IMR-90 (cell line): ENCODE results near the gene LRSAM1. TPM values are rescaled to one million over a fixed set of nuclear protein-coding genes. Genes with fewer than 3 reads are reported as not detected.

ENCODE experiments used
- ATAC-seq: fragments of 200-7000 bp; cut with Tn5 transposase; 2 replicates; pipeline ENCODE4 v1.9.1; 2020; ENCODE audit warnings: low read depth, mild to moderate bottlenecking, moderate library complexity
- BruUV-seq: library from RNA; stranded (reverse); fragments of 400-500 nt; replicated peaks from 2 replicates; lab custom pipeline; 2021; lab: Mats Ljungman, UMichigan
- CTCF ChIA-PET: fragments of 300-600 bp; formaldehyde crosslinking; extraction: SDS; loops from one replicate; lab custom pipeline; 2021; ENCODE audit warnings: antibody characterized with exemption; lab: Yijun Ruan, JAX
- POLR2A ChIA-PET: fragments of 300-600 bp; sonication (Branson Sonifier 250); formaldehyde crosslinking; loops from one replicate; lab custom pipeline; 2022; ENCODE audit warnings: antibody characterized with exemption; ENCODE audit not compliant: unreplicated experiment; lab: Charles Lee
- DNase-seq: peaks from one replicate; pipeline ENCODE4 v3.0.0; 2013
- H2AFZ ChIP-seq: replicated peaks from 2 replicates; pipeline ENCODE3; 2013; ENCODE audit warnings: low read length, mild to moderate bottlenecking; ENCODE audit not compliant: poor library complexity
- H2AK5ac ChIP-seq: 2 replicates; pipeline ENCODE4 v1.6.1; 2013; ENCODE audit warnings: low read depth, low read length, inconsistent platforms
- H2AK9ac ChIP-seq: replicated peaks from 2 replicates; pipeline ENCODE3; 2013; ENCODE audit warnings: mild to moderate bottlenecking, low read depth, low read length, moderate library complexity; ENCODE audit not compliant: poor library complexity
- H2BK120ac ChIP-seq: 2 replicates; pipeline ENCODE4 v1.6.1; 2013; ENCODE audit warnings: low read depth, low read length, inconsistent platforms
- H2BK15ac ChIP-seq: 3 replicates; pipeline ENCODE4 v1.6.1; 2013; ENCODE audit warnings: low read depth, low read length, inconsistent platforms
- H2BK20ac ChIP-seq: 2 replicates; pipeline ENCODE4 v1.6.1; 2013; ENCODE audit warnings: low read depth, mild to moderate bottlenecking, inconsistent platforms, low read length, moderate library complexity
- H2BK5ac ChIP-seq: 2 replicates; pipeline ENCODE4 v1.6.1; 2013; ENCODE audit warnings: mild to moderate bottlenecking, low read depth, low read length, inconsistent platforms; ENCODE audit not compliant: poor library complexity, severe bottlenecking
- H3K14ac ChIP-seq: replicated peaks from 2 replicates; pipeline ENCODE4 v1.6.1; 2013; ENCODE audit warnings: low read depth, low read length, inconsistent platforms
- H3K18ac ChIP-seq: 2 replicates; pipeline ENCODE4 v1.6.1; 2013; ENCODE audit warnings: low read depth, low read length, control low read depth
- H3K23ac ChIP-seq: 2 replicates; pipeline ENCODE4 v1.6.1; 2013; ENCODE audit warnings: low read depth, low read length, inconsistent platforms
- H3K27ac ChIP-seq: 2 replicates; pipeline ENCODE4 v1.5.1; 2013; ENCODE audit warnings: mild to moderate bottlenecking, control low read depth, low read length; ENCODE audit not compliant: insufficient read depth
- H3K27me3 ChIP-seq: 2 replicates; pipeline ENCODE4 v1.6.1; 2013; ENCODE audit warnings: low read length; ENCODE audit not compliant: control insufficient read depth, insufficient read depth
- H3K36me3 ChIP-seq: 2 replicates; pipeline ENCODE4 v1.6.1; 2013; ENCODE audit warnings: low read length, mixed read lengths; ENCODE audit not compliant: control insufficient read depth, insufficient read depth
- H3K4ac ChIP-seq: 2 replicates; pipeline ENCODE4 v1.6.1; 2013; ENCODE audit warnings: low read depth, low read length, inconsistent platforms
- H3K4me1 ChIP-seq: 2 replicates; pipeline ENCODE4 v1.6.1; 2013; ENCODE audit warnings: low read length, mixed read lengths; ENCODE audit not compliant: control insufficient read depth, insufficient read depth
- H3K4me2 ChIP-seq: 2 replicates; pipeline ENCODE4 v1.6.1; 2013; ENCODE audit warnings: low read depth, mild to moderate bottlenecking, control low read depth, low read length, moderate library complexity
- H3K4me3 ChIP-seq: 2 replicates; pipeline ENCODE4 v1.5.1; 2013; ENCODE audit warnings: low read depth, mild to moderate bottlenecking, control low read depth, low read length, moderate library complexity; ENCODE audit not compliant: insufficient read depth
- H3K56ac ChIP-seq: 2 replicates; pipeline ENCODE4 v1.6.1; 2013; ENCODE audit warnings: low read length, inconsistent platforms; ENCODE audit not compliant: insufficient read depth; ENCODE audit errors: extremely low read depth
- H3K79me1 ChIP-seq, 2 experiments: 2 replicates each; pipeline ENCODE4 v1.6.1; 2013; ENCODE audit warnings: low read length in 2 of 2, inconsistent platforms in 1 of 2, low read depth in 1 of 2
- H3K9ac ChIP-seq: 2 replicates; pipeline ENCODE4 v1.6.1; 2013; ENCODE audit warnings: low read depth, low read length, control low read depth
- H3K9me1 ChIP-seq: 2 replicates; pipeline ENCODE4 v1.6.1; 2013; ENCODE audit warnings: low read length, inconsistent platforms; ENCODE audit not compliant: insufficient read depth
- H3K9me3 ChIP-seq: 2 replicates; pipeline ENCODE4 v1.6.1; 2013; ENCODE audit warnings: low read length; ENCODE audit not compliant: control insufficient read depth, insufficient read depth
- H4K20me1 ChIP-seq: 2 replicates; pipeline ENCODE4 v1.6.1; 2013; ENCODE audit warnings: low read length, inconsistent platforms; ENCODE audit not compliant: insufficient read depth
- H4K5ac ChIP-seq: 2 replicates; pipeline ENCODE4 v1.6.1; 2013; ENCODE audit warnings: mild to moderate bottlenecking, low read depth, low read length, control low read depth
- H4K8ac ChIP-seq, 2 experiments: 2 replicates each; pipeline ENCODE4 v1.6.1; 2013; ENCODE audit warnings: low read depth in 2 of 2, low read length in 2 of 2, control low read depth in 1 of 2, inconsistent platforms in 1 of 2
- H4K91ac ChIP-seq: 2 replicates; pipeline ENCODE4 v1.6.1; 2013; ENCODE audit warnings: low read depth, low read length, inconsistent platforms; ENCODE audit not compliant: insufficient read depth
- CTCF ChIP-seq: conservative IDR thresholded peaks from 2 replicates; pipeline ENCODE4 v1.5.1; 2012; ENCODE audit warnings: mild to moderate bottlenecking, low read depth, low read length, improper control_type of control experiment
- RAD21 ChIP-seq: IDR thresholded peaks from 2 replicates; pipeline ENCODE4 v1.6.1; 2012; ENCODE audit warnings: low read length, improper control_type of control experiment
- USF2 ChIP-seq: fragments of 150-350 bp; IDR thresholded peaks from 2 replicates; pipeline ENCODE4 v1.6.1; 2017; ENCODE audit warnings: mild to moderate bottlenecking, antibody characterized with exemption, low read length, low read depth
- WGBS, 2 experiments: methylation state at CpG; one replicate each; pipeline versions ENCODE4 v1.1.5 to v1.1.7; 2013; ENCODE audit warnings: missing lambda C conversion rate in 2 of 2; ENCODE audit not compliant: insufficient read length in 1 of 2; ENCODE audit errors: extremely low coverage in 2 of 2; 5-methylcytosine and 5-hydroxymethylcytosine counted together
- dilution Hi-C: fragments of 300-500 bp; cut with HindIII; formaldehyde crosslinking; loops from one replicate; pipeline ENCODE4 v1.14.3; 2018; ENCODE audit warnings: low sequenced_read_pairs; ENCODE audit not compliant: unreplicated experiment
- in situ Hi-C: fragments of 300-500 bp; cut with MboI; formaldehyde crosslinking; loops from 3 replicates; pipeline ENCODE4 v1.14.3; 2019; ENCODE audit warnings: low sequenced_read_pairs, inconsistent platforms, mixed read lengths
- intact Hi-C: fragments of 100-400 bp; cut with micrococcal nuclease; formaldehyde crosslinking; loops from 2 replicates; pipeline ENCODE4 v1.10.0; 2022
- polyA plus RNA-seq, 3 experiments: library from polyadenylated mRNA; depleted of rRNA; stranded (reverse); fragments of >200 nt; gene quantifications; 2 replicates each; pipeline ENCODE4 v1.2.3, GENCODE V29; 2012; ENCODE audit warnings: low replicate concordance in 1 of 3
- total RNA-seq: library from RNA; depleted of rRNA; stranded (reverse); fragments of >200 nt; gene quantifications from 2 replicates; pipeline ENCODE4 v1.2.3, GENCODE V29; 2012

LRSAM1 gene
- total and polyA plus RNA-seq, 2 of the 4 experiments (the other 2 are of a cell fraction), result 3.0 to 9.3 TPM

- intact Hi-C loops, result no loop called here
- no TSS peak for BruUV-seq
- DNase-seq (no peak), ATAC-seq (no peak)
- H3K79me1 ChIP-seq, result peaks cover 15 to 78% of the 10 kb centered on the region in 2 experiments; a peak in 2 of 4 replicates
- H3K18ac ChIP-seq, result peak overlapping the region; percentile 20
- H3K14ac ChIP-seq, result peak overlapping the region; percentile 88
- H3K36me3 ChIP-seq, result peaks cover 43% of the 10 kb centered on the region
- no peak overlapping the region for H2AFZ ChIP-seq
- peak overlapping the region; percentile 64 to 82; a peak in 3 of 4 replicates for H4K8ac ChIP-seq
- H3K27me3 ChIP-seq, result no peaks in the 10 kb centered on the region
- peaks cover 39% of the 10 kb centered on the region for H3K9me1 ChIP-seq
- H3K9ac ChIP-seq, result peak overlapping the region; percentile 47
- dilution Hi-C loops, result no loop called here
- peak overlapping the region; percentile 87 for H4K91ac ChIP-seq
- peak overlapping the region; percentile 16; the same call in 1 of the 2 replicates for H3K56ac ChIP-seq
- no peak overlapping the region for H3K4me2 ChIP-seq
- peaks cover 89% of the 10 kb centered on the region for H4K20me1 ChIP-seq
- H4K5ac ChIP-seq, result peak overlapping the region; percentile 53
- H3K27ac ChIP-seq, result peak overlapping the region; percentile 89
- H2BK120ac ChIP-seq, result peak overlapping the region; percentile 50
- no peaks in the 10 kb centered on the region for H3K9me3 ChIP-seq
- peak overlapping the region; percentile 89; the same call in 1 of the 3 replicates for H2BK15ac ChIP-seq
- ChIA-PET CTCF (no interaction called here), POLR2A (no interaction called here)
- H2BK5ac ChIP-seq, result peak overlapping the region; percentile 84
- TF ChIP-seq USF2, result no peak
- peak; percentile 37; the same call in 1 of the 2 replicates for TF ChIP-seq RAD21
- TF ChIP-seq CTCF, result peak; percentile 32
- no peak overlapping the region; the same call in 1 of the 2 replicates for H2BK20ac ChIP-seq
- WGBS, 2 experiments, result no CpG with 5 or more reads among the region's 3 CpGs
- peak overlapping the region; percentile 93 for H3K4ac ChIP-seq
- peak overlapping the region; percentile 93 for H2AK5ac ChIP-seq
- H2AK9ac ChIP-seq, result peak overlapping the region; percentile 73
- peaks cover 77% of the 10 kb centered on the region for H3K4me1 ChIP-seq
- H3K23ac ChIP-seq, result peak overlapping the region; percentile 98
- in situ Hi-C loops, result no loop called here
- H3K4me3 ChIP-seq, result no peak overlapping the region
Observed at GRCh38 chr9:127537792-127538191, 86.5 kb downstream of the LRSAM1 start.
